Bronchial smooth muscle cell (primary cell): ENCODE measurements around the gene TEN1. TPM values are rescaled to one million over a fixed set of nuclear protein-coding genes. Genes with fewer than 3 reads are reported as not detected.

Experiments
- total RNA-seq: library from RNA; depleted of rRNA; stranded (reverse); fragments of >200 nt; gene quantifications from 2 replicates; pipeline ENCODE4 v1.2.1, GENCODE V29; 2014

The TEN1 gene
- total RNA-seq, result 13.1 and 21.3 TPM in 2 replicates

GRCh38 chr17:75978938-75979704, at the start of gene TEN1, which contains the start of gene ACOX1:
TEN1 (plus strand) TSS chr17:75979240; CDS start chr17:75986193, 6,953 bp downstream.
ACOX1 (minus strand) TSS chr17:75979166; CDS start chr17:75979073, 93 bp downstream.

GRCh38 chr17:75940727-75941441, 38.2 kb upstream of the TEN1 start, which contains the start of gene FBF1:
FBF1 (minus strand) TSS chr17:75941042; CDS start chr17:75938149, 2,893 bp downstream.

GRCh38 chr17:76000755-76001521, 21.9 kb downstream of the TEN1 start, which contains the start of gene CDK3:
CDK3 (plus strand) TSS chr17:76000855; CDS start chr17:76001426, 571 bp downstream.

GRCh38 chr17:76027159-76027839, 48.3 kb downstream of the TEN1 start, which contains the start of gene EVPL:
EVPL (minus strand) TSS chr17:76027306; CDS start chr17:76027198, 108 bp downstream.

Other genes starting within 250 kb of the TEN1 start
- 35.4 and 54.4 TPM in 2 replicates for gene GALK1, start 214.0 kb upstream of the TEN1 start, total RNA-seq
- 11.4 and 12.3 TPM in 2 replicates for gene UNK, start 194.4 kb upstream of the TEN1 start, total RNA-seq
- 1.6 and 2.5 TPM in 2 replicates for gene UNC13D, start 134.8 kb upstream of the TEN1 start, total RNA-seq
- gene WBP2, start 123.9 kb upstream of the TEN1 start, total RNA-seq, result 22.7 and 36.3 TPM in 2 replicates
- 8.4 and 23.0 TPM in 2 replicates for gene TRIM47, start 100.7 kb upstream of the TEN1 start, total RNA-seq
- 8.7 and 12.3 TPM in 2 replicates for gene TRIM65, start 82.3 kb upstream of the TEN1 start, total RNA-seq
- 21.5 and 26.8 TPM in 2 replicates for gene MRPL38, start 74.4 kb upstream of the TEN1 start, total RNA-seq
- 9.8 and 16.6 TPM in 2 replicates for gene FBF1, start 38.2 kb upstream of the TEN1 start, total RNA-seq
- gene ACOX1, start 74 bp upstream of the TEN1 start, total RNA-seq, result 50.6 and 61.0 TPM in 2 replicates
- 1.4 and 3.0 TPM in 2 replicates for gene CDK3, start 21.6 kb downstream of the TEN1 start, total RNA-seq
- 0.09 and 0.16 TPM in 2 replicates for gene EVPL, start 48.1 kb downstream of the TEN1 start, total RNA-seq
- 26.4 and 32.6 TPM in 2 replicates for gene SRP68, start 93.3 kb downstream of the TEN1 start, total RNA-seq
- not detected in 2 replicates for gene GALR2, start 95.5 kb downstream of the TEN1 start, total RNA-seq
- under 0.01 TPM in 1 of 2 replicates, not detected in the other for gene ZACN, start 99.9 kb downstream of the TEN1 start, total RNA-seq
- gene EXOC7, start 124.5 kb downstream of the TEN1 start, total RNA-seq, result 90.0 and 119 TPM in 2 replicates
- not detected in 2 replicates for gene FOXJ1, start 162.0 kb downstream of the TEN1 start, total RNA-seq